GM06990 (cell line): ENCODE results near the gene FCHSD2.

Experiments
- DNase-seq: peaks from one replicate; pipeline ENCODE4 v3.0.0-alpha.2; 2011; ENCODE audit not compliant: insufficient read length; ENCODE audit errors: extremely low read depth
- H3K27me3 ChIP-seq: replicated peaks from 2 replicates; pipeline ENCODE4 v1.6.0; 2011; ENCODE audit warnings: low read length; ENCODE audit not compliant: control insufficient read depth, insufficient read depth
- H3K36me3 ChIP-seq: 2 replicates; pipeline ENCODE4 v1.5.1; 2011; ENCODE audit warnings: low read length; ENCODE audit not compliant: control insufficient read depth, insufficient read depth
- H3K4me3 ChIP-seq: replicated peaks from 2 replicates; pipeline ENCODE4 v1.5.1; 2011; ENCODE audit warnings: low read depth, mild to moderate bottlenecking, control low read depth, low read length
- CTCF ChIP-seq: IDR thresholded peaks from 2 replicates; pipeline ENCODE4 v1.5.1; 2011; ENCODE audit warnings: low read length, control low read depth, mild to moderate bottlenecking, inconsistent platforms; ENCODE audit not compliant: insufficient read depth, poor library complexity, severe bottlenecking

Gene FCHSD2

GRCh38 chr11:73004088-73004487 lies 138.0 kb downstream of the FCHSD2 start:
- H3K27me3 ChIP-seq = no peaks in the 10 kb centered on the region
- peak; percentile 17 for DNase-seq
- no peak for TF ChIP-seq CTCF
- H3K36me3 ChIP-seq = no peaks in the 10 kb centered on the region
- H3K4me3 ChIP-seq = no peak overlapping the region; the same call in 1 of the 2 replicates

GRCh38 chr11:73003088-73003487 lies 139.0 kb downstream of the FCHSD2 start:
- Histone ChIP-seq H3K36me3 (no peaks in the 10 kb centered on the region), H3K27me3 (no peaks in the 10 kb centered on the region), H3K4me3 (no peak overlapping the region)
- DNase-seq = peak; percentile 62
- TF ChIP-seq CTCF = no peak

- DNase-seq = no peak
- Histone ChIP-seq H3K36me3 (no peaks in the 10 kb centered on the region), H3K27me3 (no peaks in the 10 kb centered on the region), H3K4me3 (no peak overlapping the region)
- no peak for TF ChIP-seq CTCF
Observed at GRCh38 chr11:73002214-73002613, 139.9 kb downstream of the FCHSD2 start.

- TF ChIP-seq CTCF = no peak
- no peak for DNase-seq
- no peak overlapping the region for H3K4me3 ChIP-seq
- no peaks in the 10 kb centered on the region for H3K36me3 ChIP-seq
- H3K27me3 ChIP-seq = no peaks in the 10 kb centered on the region
Observed at GRCh38 chr11:73001615-73002014, 140.5 kb downstream of the FCHSD2 start.

- Histone ChIP-seq H3K27me3 (no peaks in the 10 kb centered on the region), H3K4me3 (no peak overlapping the region), H3K36me3 (peaks cover 2% of the 10 kb centered on the region; the same call in 1 of the 2 replicates)
- TF ChIP-seq CTCF = no peak
- DNase-seq = no peak
Observed at GRCh38 chr11:72998676-72999075, 143.4 kb downstream of the FCHSD2 start.

GRCh38 chr11:72996959-72997358 lies 145.2 kb downstream of the FCHSD2 start:
- no peak for DNase-seq
- TF ChIP-seq CTCF = no peak
- no peak overlapping the region for H3K4me3 ChIP-seq
- H3K27me3 ChIP-seq = no peaks in the 10 kb centered on the region
- peaks cover 2% of the 10 kb centered on the region; the same call in 1 of the 2 replicates for H3K36me3 ChIP-seq
